WTC11 (cell line): Measurements from ENCODE around the gene DNMT3A. TPM values are rescaled to one million over a fixed set of nuclear protein-coding genes. Genes with fewer than 3 reads are reported as not detected.

ENCODE experiments used
- ATAC-seq: fragments of 200-7000 bp; cut with Tn5 transposase; 2 replicates; pipeline ENCODE4 v1.10.0; 2021; ENCODE audit warnings: mild to moderate bottlenecking, moderate library complexity
- CTCF ChIA-PET: fragments of 300-600 bp; sonication (Branson Sonifier 250); formaldehyde crosslinking; loops from one replicate; lab custom pipeline; 2021; ENCODE audit warnings: antibody characterized with exemption; lab: Charles Lee
- POLR2A ChIA-PET: fragments of 350-600 bp; sonication (Branson Sonifier 250); formaldehyde crosslinking; loops from one replicate; lab custom pipeline; 2021; ENCODE audit warnings: antibody characterized with exemption; lab: Charles Lee
- DNase-seq: peaks from one replicate; pipeline ENCODE4 v3.0.0; 2021; ENCODE audit warnings: low spot score
- H3K27ac Mint-ChIP-seq: 2 replicates; pipeline ENCODE4 v1.8.0; 2021; ENCODE audit warnings: mixed read lengths
- H3K27me3 Mint-ChIP-seq: 2 replicates; pipeline ENCODE4 v1.8.0; 2021; ENCODE audit warnings: low read depth, mild to moderate bottlenecking, moderate library complexity, mixed read lengths
- H3K36me3 Mint-ChIP-seq: 2 replicates; pipeline ENCODE4 v1.8.0; 2021; ENCODE audit warnings: mixed read lengths
- H3K4me1 Mint-ChIP-seq: 2 replicates; pipeline ENCODE4 v1.8.0; 2022; ENCODE audit warnings: mixed read lengths
- H3K4me3 Mint-ChIP-seq: 2 replicates; pipeline ENCODE4 v1.8.0; 2021; ENCODE audit warnings: mild to moderate bottlenecking, moderate library complexity, mixed read lengths
- H3K9me3 Mint-ChIP-seq: 2 replicates; pipeline ENCODE4 v1.8.0; 2021; ENCODE audit warnings: mixed read lengths
- CREM ChIP-seq: sonication (generic); formaldehyde crosslinking; IDR thresholded peaks from 2 replicates; pipeline ENCODE4 v1.8.1; 2022; ENCODE audit warnings: mild to moderate bottlenecking, missing genetic modification reagents, moderate library complexity
- E2F5 ChIP-seq: sonication (generic); formaldehyde crosslinking; IDR thresholded peaks from 2 replicates; pipeline ENCODE4 v1.8.1; 2022; ENCODE audit warnings: mild to moderate bottlenecking, moderate library complexity, missing genetic modification reagents
- ERG ChIP-seq: fragments of 250-450 bp; sonication (Bioruptor Pico); IDR thresholded peaks from 2 replicates; pipeline ENCODE4 v1.8.0; 2021; ENCODE audit warnings: mild to moderate bottlenecking
- ESRRA ChIP-seq: sonication (generic); formaldehyde crosslinking; IDR thresholded peaks from 2 replicates; pipeline ENCODE4 v1.8.1; 2022; ENCODE audit warnings: mild to moderate bottlenecking, missing genetic modification reagents, borderline replicate concordance
- ETV6 ChIP-seq: sonication (generic); formaldehyde crosslinking; IDR thresholded peaks from 2 replicates; pipeline ENCODE4 v1.8.1; 2022; ENCODE audit warnings: mild to moderate bottlenecking, missing genetic modification reagents
- FOXP4 ChIP-seq: sonication (generic); formaldehyde crosslinking; IDR thresholded peaks from 2 replicates; pipeline ENCODE4 v1.8.0; 2022; ENCODE audit warnings: mild to moderate bottlenecking, missing genetic modification reagents
- NFYB ChIP-seq: sonication (generic); formaldehyde crosslinking; conservative IDR thresholded peaks from 2 replicates; pipeline ENCODE4 v1.8.0; 2022; ENCODE audit warnings: low read depth, missing genetic modification reagents
- OVOL2 ChIP-seq: fragments of 250-450 bp; sonication (Bioruptor Pico); IDR thresholded peaks from 2 replicates; pipeline ENCODE4 v1.9.0; 2021; ENCODE audit warnings: mild to moderate bottlenecking, borderline replicate concordance
- RELA ChIP-seq: sonication (generic); formaldehyde crosslinking; IDR thresholded peaks from 2 replicates; pipeline ENCODE4 v1.8.1; 2022; ENCODE audit warnings: missing genetic modification reagents, mild to moderate bottlenecking, borderline replicate concordance
- SOX15 ChIP-seq: fragments of 250-450 bp; sonication (Bioruptor Pico); IDR thresholded peaks from 2 replicates; pipeline ENCODE4 v1.9.0; 2021; ENCODE audit warnings: mild to moderate bottlenecking
- ZMAT4 ChIP-seq: fragments of 250-450 bp; sonication (Bioruptor Pico); IDR thresholded peaks from 2 replicates; pipeline ENCODE4 v1.9.0; 2021; ENCODE audit warnings: mild to moderate bottlenecking
- ZNF232 ChIP-seq: sonication (generic); formaldehyde crosslinking; IDR thresholded peaks from 2 replicates; pipeline ENCODE4 v1.8.0; 2022; ENCODE audit warnings: mild to moderate bottlenecking, missing genetic modification reagents
- ZNF423 ChIP-seq: fragments of 250-450 bp; sonication (Bioruptor Pico); IDR thresholded peaks from 2 replicates; pipeline ENCODE4 v2.1.2; 2022; ENCODE audit warnings: mild to moderate bottlenecking, moderate library complexity
- ZNF512 ChIP-seq: sonication (generic); formaldehyde crosslinking; IDR thresholded peaks from 2 replicates; pipeline ENCODE4 v1.8.1; 2022; ENCODE audit warnings: missing genetic modification reagents, borderline replicate concordance
- total RNA-seq: library from RNA; stranded (reverse); gene quantifications from 3 replicates; pipeline ENCODE4 v1.2.3, GENCODE V29; 2021
- TF ChIP-seq, protein P1 (sequence below): sonication (generic); formaldehyde crosslinking; conservative IDR thresholded peaks from 2 replicates; pipeline ENCODE4 v1.8.1; 2023; ENCODE audit warnings: mild to moderate bottlenecking, low read depth, missing genetic modification reagents, moderate library complexity
- TF ChIP-seq, protein P2 (sequence below): fragments of 200-600 bp; IDR thresholded peaks from 2 replicates; pipeline ENCODE4 v1.8.0; 2022; ENCODE audit warnings: antibody characterized with exemption
- TF ChIP-seq, protein P3 (sequence below): sonication (generic); formaldehyde crosslinking; IDR thresholded peaks from 2 replicates; pipeline ENCODE4 v1.8.1; 2022; ENCODE audit warnings: mild to moderate bottlenecking, missing genetic modification reagents, moderate library complexity, borderline replicate concordance

The DNMT3A gene
- total RNA-seq, 1 experiment from 2014 or later = 154 TPM

- DNase-seq (no peak), ATAC-seq (no peak)
- ChIA-PET POLR2A (no interaction called here), CTCF (interaction anchor here (1.0 to 2.0 kb wide), 4 partner anchors 9 to 77 kb away, joined by 4 to 9 read pairs (median 6); no protein-coding TSS in a partner anchor)
- Mint-ChIP-seq H3K4me1 (peaks cover 36% of the 10 kb centered on the region), H3K27me3 (no peaks in the 10 kb centered on the region), H3K36me3 (peaks cover 5% of the 10 kb centered on the region; the same call in 1 of the 2 replicates), H3K4me3 (no peak overlapping the region), H3K9me3 (no peaks in the 10 kb centered on the region), H3K27ac (no peak overlapping the region)
- TF ChIP-seq SOX15 (CRISPR knock-in tag) (no peak), ZMAT4 (CRISPR knock-in tag) (no peak), ZNF423 (CRISPR knock-in tag) (no peak), ZNF512 (CRISPR knock-in tag) (no peak), ERG (no peak), E2F5 (CRISPR knock-in tag) (no peak), ETV6 (CRISPR knock-in tag) (no peak), FOXP4 (CRISPR knock-in tag) (no peak), CREM (CRISPR knock-in tag) (no peak), OVOL2 (CRISPR knock-in tag) (no peak), NFYB (no peak), ZNF232 (CRISPR knock-in tag) (no peak), ESRRA (CRISPR knock-in tag) (no peak), RELA (CRISPR knock-in tag) (no peak)
- TF ChIP-seq, protein P1, sequence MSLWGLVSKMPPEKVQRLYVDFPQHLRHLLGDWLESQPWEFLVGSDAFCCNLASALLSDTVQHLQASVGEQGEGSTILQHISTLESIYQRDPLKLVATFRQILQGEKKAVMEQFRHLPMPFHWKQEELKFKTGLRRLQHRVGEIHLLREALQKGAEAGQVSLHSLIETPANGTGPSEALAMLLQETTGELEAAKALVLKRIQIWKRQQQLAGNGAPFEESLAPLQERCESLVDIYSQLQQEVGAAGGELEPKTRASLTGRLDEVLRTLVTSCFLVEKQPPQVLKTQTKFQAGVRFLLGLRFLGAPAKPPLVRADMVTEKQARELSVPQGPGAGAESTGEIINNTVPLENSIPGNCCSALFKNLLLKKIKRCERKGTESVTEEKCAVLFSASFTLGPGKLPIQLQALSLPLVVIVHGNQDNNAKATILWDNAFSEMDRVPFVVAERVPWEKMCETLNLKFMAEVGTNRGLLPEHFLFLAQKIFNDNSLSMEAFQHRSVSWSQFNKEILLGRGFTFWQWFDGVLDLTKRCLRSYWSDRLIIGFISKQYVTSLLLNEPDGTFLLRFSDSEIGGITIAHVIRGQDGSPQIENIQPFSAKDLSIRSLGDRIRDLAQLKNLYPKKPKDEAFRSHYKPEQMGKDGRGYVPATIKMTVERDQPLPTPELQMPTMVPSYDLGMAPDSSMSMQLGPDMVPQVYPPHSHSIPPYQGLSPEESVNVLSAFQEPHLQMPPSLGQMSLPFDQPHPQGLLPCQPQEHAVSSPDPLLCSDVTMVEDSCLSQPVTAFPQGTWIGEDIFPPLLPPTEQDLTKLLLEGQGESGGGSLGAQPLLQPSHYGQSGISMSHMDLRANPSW (CRISPR knock-in tag) = no peak
- TF ChIP-seq, protein P2, sequence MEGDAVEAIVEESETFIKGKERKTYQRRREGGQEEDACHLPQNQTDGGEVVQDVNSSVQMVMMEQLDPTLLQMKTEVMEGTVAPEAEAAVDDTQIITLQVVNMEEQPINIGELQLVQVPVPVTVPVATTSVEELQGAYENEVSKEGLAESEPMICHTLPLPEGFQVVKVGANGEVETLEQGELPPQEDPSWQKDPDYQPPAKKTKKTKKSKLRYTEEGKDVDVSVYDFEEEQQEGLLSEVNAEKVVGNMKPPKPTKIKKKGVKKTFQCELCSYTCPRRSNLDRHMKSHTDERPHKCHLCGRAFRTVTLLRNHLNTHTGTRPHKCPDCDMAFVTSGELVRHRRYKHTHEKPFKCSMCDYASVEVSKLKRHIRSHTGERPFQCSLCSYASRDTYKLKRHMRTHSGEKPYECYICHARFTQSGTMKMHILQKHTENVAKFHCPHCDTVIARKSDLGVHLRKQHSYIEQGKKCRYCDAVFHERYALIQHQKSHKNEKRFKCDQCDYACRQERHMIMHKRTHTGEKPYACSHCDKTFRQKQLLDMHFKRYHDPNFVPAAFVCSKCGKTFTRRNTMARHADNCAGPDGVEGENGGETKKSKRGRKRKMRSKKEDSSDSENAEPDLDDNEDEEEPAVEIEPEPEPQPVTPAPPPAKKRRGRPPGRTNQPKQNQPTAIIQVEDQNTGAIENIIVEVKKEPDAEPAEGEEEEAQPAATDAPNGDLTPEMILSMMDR = no peak
- TF ChIP-seq, protein P3, sequence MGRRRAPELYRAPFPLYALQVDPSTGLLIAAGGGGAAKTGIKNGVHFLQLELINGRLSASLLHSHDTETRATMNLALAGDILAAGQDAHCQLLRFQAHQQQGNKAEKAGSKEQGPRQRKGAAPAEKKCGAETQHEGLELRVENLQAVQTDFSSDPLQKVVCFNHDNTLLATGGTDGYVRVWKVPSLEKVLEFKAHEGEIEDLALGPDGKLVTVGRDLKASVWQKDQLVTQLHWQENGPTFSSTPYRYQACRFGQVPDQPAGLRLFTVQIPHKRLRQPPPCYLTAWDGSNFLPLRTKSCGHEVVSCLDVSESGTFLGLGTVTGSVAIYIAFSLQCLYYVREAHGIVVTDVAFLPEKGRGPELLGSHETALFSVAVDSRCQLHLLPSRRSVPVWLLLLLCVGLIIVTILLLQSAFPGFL (CRISPR knock-in tag) = no peak
Observed at GRCh38 chr2:25285265-25286024, 56.3 kb downstream of the DNMT3A start.
